Stimulated activated CD4-positive, alpha-beta T cell treated with anti-CD3 and anti-CD28 coated beads, Interleukin-15, amount 100 ng/mL, for 24 hours (primary cell): ENCODE measurements around the gene PAQR8.
"Not testable (repeated sequence)": the region's sequence is repeated elsewhere in the genome, so short reads cannot be mapped to it uniquely, and the experiment has no call there.

Experiments
- DNase-seq: peaks from one replicate; pipeline ENCODE4 v3.0.0-alpha.2; 2020

PAQR8 gene

DNA sequence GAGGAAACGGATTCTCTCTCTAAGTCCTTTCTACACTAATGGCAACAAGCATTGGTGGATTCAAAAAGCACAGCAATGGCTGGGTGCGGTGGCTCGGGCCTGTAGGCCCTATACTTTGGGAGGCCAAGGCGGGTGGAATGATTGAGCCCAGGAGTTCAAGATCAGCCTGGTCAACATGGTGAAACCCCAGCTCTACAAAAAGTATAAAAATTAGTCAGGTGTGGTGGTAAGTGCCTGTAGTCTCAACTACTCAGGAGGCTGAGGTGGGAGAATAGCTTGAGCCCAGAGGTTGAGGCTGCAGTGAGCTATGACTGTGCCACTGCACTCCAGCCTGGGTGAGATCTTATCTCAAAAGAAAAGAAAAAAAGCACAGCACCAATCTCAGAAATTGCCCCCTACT is 19.3 kb downstream of the PAQR8 start:
- DNase-seq, result peak; percentile 21

DNA sequence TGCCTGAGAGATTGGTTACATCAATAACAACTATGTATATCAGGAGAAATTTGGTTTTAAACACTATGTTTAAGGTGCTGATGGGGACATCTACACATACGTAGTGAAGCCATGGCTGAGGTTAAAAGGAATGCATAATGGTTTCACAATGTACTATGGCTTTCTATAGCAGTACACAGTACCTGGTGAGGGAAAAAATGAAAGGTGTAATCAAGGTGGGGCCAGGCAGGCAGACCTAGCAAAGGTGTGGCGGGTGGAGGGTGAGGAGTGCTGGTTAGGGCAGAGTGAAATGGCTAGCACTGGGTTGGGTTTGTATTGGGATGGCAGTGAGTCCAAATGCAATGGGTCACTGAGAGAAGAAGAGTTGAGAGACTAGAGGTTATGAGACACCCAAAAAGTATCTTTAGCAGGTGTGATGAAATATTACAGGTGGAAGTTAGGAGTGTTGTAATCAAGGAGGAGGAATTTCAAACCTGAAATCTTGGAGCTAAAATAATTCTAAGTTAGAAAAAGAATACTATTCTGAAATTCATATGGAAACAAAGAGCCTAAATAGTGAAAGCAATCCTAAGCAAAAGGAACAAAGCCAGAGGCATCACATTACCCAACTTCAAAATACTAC is 22.3 kb downstream of the PAQR8 start:
- DNase-seq, result no peak

DNA sequence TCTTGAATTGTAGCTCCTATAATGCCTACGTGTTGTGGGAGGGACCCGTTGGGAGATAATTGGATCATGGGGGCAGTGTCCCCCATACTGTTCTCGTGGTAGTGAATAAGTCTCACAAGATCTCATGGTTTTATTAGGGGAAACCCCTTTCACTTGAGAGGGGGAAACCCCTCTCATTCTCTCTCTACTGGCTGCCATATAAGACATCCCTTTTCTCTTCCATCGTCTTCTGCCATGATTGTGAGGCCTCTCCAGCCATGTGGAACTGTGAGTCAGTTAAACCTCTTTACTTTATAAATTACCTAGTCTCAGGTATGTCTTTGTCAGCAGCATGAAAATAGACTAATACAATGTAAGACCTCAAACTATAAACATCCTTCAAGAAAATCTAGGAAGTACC is 23.1 kb downstream of the PAQR8 start:
- no peak for DNase-seq

DNA sequence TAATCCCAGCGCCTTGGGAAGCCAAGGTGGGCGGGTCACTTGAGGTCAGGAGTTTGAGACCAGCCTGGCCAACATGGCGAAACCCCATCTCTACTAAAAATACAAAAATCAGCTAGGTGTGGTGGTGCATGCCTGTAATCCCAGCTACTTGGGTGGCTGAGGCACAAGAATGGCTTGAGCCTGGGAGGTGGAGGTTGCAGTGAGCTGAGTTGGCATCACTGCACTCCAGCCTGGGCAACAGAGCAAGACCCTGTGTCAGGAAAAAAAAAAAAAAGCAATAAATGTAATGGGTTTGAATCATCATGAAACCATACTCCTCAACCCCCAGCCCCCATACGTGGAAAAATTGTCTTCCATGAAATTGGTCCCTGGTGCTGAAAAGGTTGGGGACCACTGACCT is 26.2 kb downstream of the PAQR8 start:
- not testable (repeated sequence) for DNase-seq

GRCh38 chr6:52388790-52389189 is 26.8 kb downstream of the PAQR8 start:
- no peak for DNase-seq

DNA sequence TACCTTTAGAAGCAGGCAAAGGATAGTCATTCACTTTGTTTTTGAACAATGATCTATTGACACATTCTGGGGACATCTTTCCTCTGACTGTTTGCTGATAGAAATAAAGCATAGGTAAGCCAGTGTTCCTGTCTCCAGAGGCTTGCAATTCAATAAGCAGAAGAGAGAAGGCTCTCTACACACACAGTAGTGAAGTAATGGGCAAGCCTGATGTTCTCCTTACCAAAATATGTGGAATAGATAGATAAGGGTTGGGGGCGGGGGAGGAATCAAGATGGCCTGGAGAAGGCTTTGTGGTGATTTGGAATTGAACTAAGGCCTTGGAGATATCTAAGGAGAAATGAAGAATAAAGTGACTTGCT is 27.3 kb downstream of the PAQR8 start:
- no peak for DNase-seq

- DNase-seq, result peak; percentile 71
These were observed 27.8 kb downstream of the PAQR8 start for GRCh38 chr6:52389626-52390360.

DNA sequence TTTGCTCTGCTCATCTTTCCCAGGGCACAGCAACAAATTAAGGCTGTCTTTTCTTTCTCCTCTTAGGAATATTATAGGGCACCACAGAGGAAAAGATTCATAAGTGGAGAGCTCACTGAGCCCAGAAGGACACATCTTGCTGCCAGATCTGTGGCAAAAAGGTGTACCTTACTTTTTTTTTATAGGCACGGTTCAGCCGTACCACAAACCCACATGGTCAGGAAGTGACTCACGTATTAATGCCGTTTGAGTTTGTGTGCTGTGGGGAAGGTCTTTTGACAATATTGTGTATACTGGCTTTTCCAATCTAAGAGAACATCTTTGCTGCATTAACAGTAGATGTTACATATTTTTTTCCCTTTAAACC is 28.4 kb downstream of the PAQR8 start:
- DNase-seq, result peak; percentile 53

- no peak for DNase-seq
These were observed 29.6 kb downstream of the PAQR8 start for GRCh38 chr6:52391599-52391998.

DNA sequence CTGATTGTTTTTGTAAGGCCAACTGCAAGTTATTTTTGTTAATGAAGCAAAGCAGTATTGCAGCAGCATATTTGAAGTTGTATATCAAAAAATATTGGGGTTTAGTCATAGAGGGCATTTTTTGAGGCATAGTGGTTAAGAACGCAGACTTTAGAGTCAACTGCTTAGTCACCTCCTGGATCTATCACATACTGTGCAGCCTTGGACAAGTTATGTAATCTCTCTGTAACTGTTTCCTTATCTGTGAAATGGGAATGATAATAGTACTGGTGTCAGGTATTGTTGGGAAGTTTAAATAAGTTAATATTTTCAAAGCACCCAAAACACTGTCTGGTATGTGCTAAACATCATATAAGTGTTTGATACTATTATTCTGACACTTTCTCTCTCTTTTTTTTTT is 31.0 kb downstream of the PAQR8 start:
- no peak for DNase-seq

GRCh38 chr6:52393780-52394179 is 31.8 kb downstream of the PAQR8 start:
- DNase-seq, result no peak

- peak; percentile 47 for DNase-seq
These were observed 32.3 kb downstream of the PAQR8 start for GRCh38 chr6:52394251-52394666.

- no peak for DNase-seq
These were observed 34.0 kb downstream of the PAQR8 start for GRCh38 chr6:52395969-52396368.

- DNase-seq, result peak; percentile 46
These were observed 37.8 kb downstream of the PAQR8 start for GRCh38 chr6:52399511-52400312.

DNA sequence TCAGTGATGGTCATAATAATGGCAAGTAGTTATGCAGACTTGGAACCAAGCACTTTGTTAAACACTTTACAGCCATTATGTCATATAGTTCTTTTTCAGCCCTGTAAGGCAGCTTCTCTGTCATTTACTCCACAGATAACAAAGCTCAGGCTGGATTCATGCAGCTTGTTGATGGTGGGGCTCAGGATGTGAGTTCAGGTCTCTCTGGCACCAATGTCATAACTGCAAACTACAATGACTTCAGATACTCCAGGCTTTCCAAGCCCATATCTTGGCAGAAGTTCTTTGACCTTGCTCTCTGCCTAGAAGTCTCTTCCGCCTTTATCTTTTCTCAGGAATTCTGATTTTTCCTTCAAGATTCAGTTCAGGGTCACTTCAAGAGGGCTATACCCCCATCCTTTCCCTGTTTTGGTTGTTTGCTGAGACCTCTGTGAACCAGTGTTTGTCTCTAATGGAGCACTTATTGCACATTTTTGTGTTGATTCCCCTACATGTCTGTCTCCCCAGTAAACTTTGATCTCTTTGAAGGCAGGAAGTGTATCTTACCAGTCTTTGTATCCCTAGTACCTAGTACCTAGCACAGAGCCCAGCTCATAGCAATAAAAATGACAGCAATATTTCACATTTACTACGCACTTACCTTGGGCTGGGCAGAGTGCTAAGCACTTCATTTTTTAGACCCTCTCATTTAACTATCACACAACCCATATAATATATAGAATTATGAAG is 38.5 kb downstream of the PAQR8 start:
- no peak for DNase-seq

DNA sequence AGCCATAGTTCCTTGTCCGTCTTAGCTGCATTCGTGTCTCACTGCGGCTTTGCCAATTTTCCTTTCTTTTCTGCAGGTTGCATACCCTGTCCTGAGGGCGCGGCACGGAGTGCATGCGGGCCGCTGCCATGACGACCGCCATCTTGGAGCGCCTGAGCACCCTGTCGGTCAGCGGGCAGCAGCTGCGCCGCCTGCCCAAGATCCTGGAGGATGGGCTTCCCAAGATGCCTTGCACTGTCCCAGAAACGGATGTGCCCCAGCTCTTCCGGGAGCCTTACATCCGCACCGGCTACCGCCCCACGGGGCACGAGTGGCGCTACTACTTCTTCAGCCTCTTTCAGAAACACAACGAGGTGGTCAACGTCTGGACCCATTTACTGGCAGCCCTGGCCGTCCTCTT is 41.1 kb downstream of the PAQR8 start:
- no peak for DNase-seq

GRCh38 chr6:52403627-52404026 is 41.7 kb downstream of the PAQR8 start:
- DNase-seq, result no peak

- DNase-seq, result no peak
These were observed 43.3 kb downstream of the PAQR8 start for GRCh38 chr6:52405243-52405642.

GRCh38 chr6:52407467-52407866 is 45.5 kb downstream of the PAQR8 start:
- no peak for DNase-seq

DNA sequence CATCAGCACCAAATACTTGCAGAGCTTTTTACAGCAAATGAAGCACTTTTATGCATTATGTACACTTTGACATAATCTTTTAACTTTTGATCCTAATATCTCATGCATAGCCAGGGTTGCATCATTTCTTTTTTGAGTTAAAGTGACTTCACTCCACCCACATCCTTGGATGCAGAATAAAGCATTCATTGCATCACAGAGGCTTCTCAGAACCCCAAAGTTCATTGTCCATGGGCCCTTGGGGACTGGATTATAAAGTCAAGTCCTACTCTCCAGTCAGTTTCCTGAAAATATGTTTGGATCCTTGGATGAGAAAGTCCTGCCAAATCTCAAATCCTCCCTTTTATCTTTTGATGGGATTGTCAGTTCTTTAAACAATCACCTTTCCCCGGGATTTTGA is 47.5 kb downstream of the PAQR8 start:
- DNase-seq, result no peak

DNA sequence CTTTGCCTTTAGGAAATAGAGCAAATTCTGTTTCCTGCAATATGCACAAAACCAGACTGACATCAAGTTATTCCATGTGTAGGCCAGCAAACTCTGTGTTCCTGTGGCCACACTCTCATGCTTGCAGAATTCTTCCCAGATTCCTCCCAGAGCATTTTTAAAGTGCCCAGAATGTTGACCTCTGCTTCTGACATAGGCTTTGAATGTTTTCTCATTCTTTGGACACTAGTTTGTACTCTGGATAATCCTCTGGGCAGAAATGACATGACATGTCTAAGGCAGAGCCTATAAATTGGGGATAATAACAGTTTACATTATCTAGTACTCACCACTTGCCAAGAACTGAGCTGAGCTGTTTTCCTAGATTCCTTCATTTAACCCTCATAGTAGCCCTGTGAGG is 49.0 kb downstream of the PAQR8 start:
- no peak for DNase-seq

DNA sequence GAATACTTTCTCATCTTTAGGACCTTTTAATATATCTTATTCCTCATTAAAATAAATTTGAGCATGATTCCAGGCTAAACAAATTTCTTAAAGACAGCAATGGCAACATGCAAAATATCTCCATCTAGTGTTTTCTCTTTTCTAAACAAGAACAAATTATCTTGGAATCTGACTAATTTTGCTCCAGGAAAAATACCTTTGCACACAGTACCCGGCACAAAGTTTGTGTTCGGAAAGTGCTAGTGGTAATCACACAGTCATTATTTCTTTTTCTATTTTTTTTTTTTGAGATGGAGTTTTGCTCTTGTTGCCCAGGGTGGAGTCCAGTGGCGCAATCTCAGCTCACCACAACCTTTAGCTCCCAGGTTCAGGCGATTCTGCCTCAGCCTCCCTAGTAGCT is 50.0 kb downstream of the PAQR8 start:
- DNase-seq, result no peak

- DNase-seq, result no peak
These were observed 53.4 kb downstream of the PAQR8 start for GRCh38 chr6:52415333-52415732.
